Stomach (tissue), 9 donors: ENCODE results near the gene WFDC2. TPM values are rescaled to one million over a fixed set of nuclear protein-coding genes. Genes with fewer than 3 reads are reported as not detected.

ENCODE experiments used
- DNase-seq, 2 donors: peaks; one replicate each; pipeline versions ENCODE4 v3.0.0 to v3.0.0-alpha.2; 2013 to 2019
- H3K27ac ChIP-seq, 5 donors: fragments of 200-600 bp in 4 of 5; sonication (generic) in 4 of 5; one replicate each; pipeline ENCODE4 v1.5.1; 2013 to 2019; ENCODE audit warnings: mild to moderate bottlenecking in 1 of 5, moderate library complexity in 1 of 5
- H3K27me3 ChIP-seq, 3 donors: fragments of 200-600 bp; sonication (generic); one replicate each; pipeline ENCODE4 v1.5.1; 2017 to 2019; ENCODE audit warnings: mixed run types in 1 of 3
- H3K36me3 ChIP-seq, 4 donors: fragments of 200-600 bp; sonication (generic); 1 replicate in 3 of 4; 2 replicates in 1 of 4; pipeline ENCODE4 v1.5.1; 2016 to 2019
- H3K4me1 ChIP-seq, 4 donors: fragments of 200-600 bp; sonication (generic); one replicate each; pipeline ENCODE4 v1.5.1; 2016 to 2019
- H3K4me3 ChIP-seq, 4 donors: fragments of 200-600 bp; sonication (generic) in 3 of 4; one replicate each; pipeline ENCODE4 v1.5.1; 2016 to 2019; ENCODE audit warnings: mild to moderate bottlenecking in 1 of 4
- H3K9me3 ChIP-seq, 4 donors: fragments of 200-600 bp; sonication (generic); one replicate each; pipeline ENCODE4 v1.5.1; 2016 to 2019
- CTCF ChIP-seq, 7 experiments: fragments of 450-650 bp in 4 of 7; fragments of 200-600 bp in 3 of 7; sonication (generic) in 3 of 7; IDR thresholded peaks; one replicate each; pipeline ENCODE4 v1.5.1; 2016 to 2019; ENCODE audit warnings: antibody characterized with exemption in 7 of 7, control low read depth in 2 of 7, mild to moderate bottlenecking in 1 of 7
- EP300 ChIP-seq: sonication (generic); formaldehyde crosslinking; IDR thresholded peaks from one replicate; pipeline ENCODE4 v1.6.1; 2017; ENCODE audit warnings: antibody characterized with exemption
- POLR2A ChIP-seq, 4 donors: fragments of 450-650 bp; IDR thresholded peaks; one replicate each; pipeline ENCODE4 v1.6.1; 2016; ENCODE audit warnings: antibody characterized with exemption in 4 of 4, control low read depth in 2 of 4, mild to moderate bottlenecking in 1 of 4, moderate library complexity in 1 of 4
- POLR2AphosphoS5 ChIP-seq, 3 donors: sonication (generic); formaldehyde crosslinking; IDR thresholded peaks; one replicate each; pipeline ENCODE4 v1.6.1; 2016; ENCODE audit warnings: antibody characterized with exemption in 3 of 3
- WGBS, 5 donors: extraction: QIAGEN DNeasy Blood & Tissue Kit in 3 of 5; methylation state at CpG; one replicate each; pipeline versions ENCODE4 v1.1.5 to v1.1.7; 2013 to 2018; 5-methylcytosine and 5-hydroxymethylcytosine counted together
- intact Hi-C: fragments of 100-400 bp; cut with DNase I; formaldehyde crosslinking; loops from one replicate; pipeline ENCODE4 v1.15.1; 2023; ENCODE audit warnings: low total_unique reads
- polyA plus RNA-seq, 3 donors: library from polyadenylated mRNA; stranded (reverse); fragments of 200-250 nt; gene quantifications; one replicate each; pipeline ENCODE4 v1.2.3, GENCODE V29; 2013
- total RNA-seq, 5 donors: library from RNA; depleted of rRNA; stranded (reverse); fragments of >200 nt; gene quantifications; one replicate each; pipeline versions ENCODE4 v1.1.0 to v1.2.3, GENCODE V29; 2014 to 2016
- donor health status: healthy with polysubstance abuse.
- donor health status: Bipolar disorder and iron deficiency.
- donor health status: healthy.

The WFDC2 gene
- total and polyA plus RNA-seq, 8 donors = 2.2 to 82.8 (median 49.0) TPM; not detected in 1

- no peaks in the 10 kb centered on the region for H3K36me3 ChIP-seq
- H3K4me1 ChIP-seq = no peaks in the 10 kb centered on the region
- H3K4me3 ChIP-seq = no peak overlapping the region
- intact Hi-C loops = no loop called here
- WGBS, 5 donors = 75 to 84% (median 82%) methylated on average over 5 of the region's 5 CpGs
- H3K27me3 ChIP-seq = peaks cover 0 to 4% (median 0%) of the 10 kb centered on the region in 3 donors
- DNase-seq = no peak
- no peak overlapping the region for H3K27ac ChIP-seq
- no peak for TF ChIP-seq EP300
- no peak for TF ChIP-seq CTCF (IDR thresholded peaks at IDR 0.05)
- no peak for TF ChIP-seq POLR2A (IDR thresholded peaks at IDR 0.05)
- TF ChIP-seq POLR2AphosphoS5 (IDR thresholded peaks at IDR 0.05) = no peak
- H3K9me3 ChIP-seq = no peaks in the 10 kb centered on the region
Observed at GRCh38 chr20:45510242-45510862, 40.8 kb downstream of the WFDC2 start.

- 51 to 73% (median 60%) methylated on average over 5 of the region's 5 CpGs for WGBS, 5 donors
- Histone ChIP-seq H3K4me3 (no peak within 1 kb of the TSS), H3K36me3 (no peaks in the 10 kb centered on the region), H3K4me1 (peaks cover 0 to 4% (median 0%) of the 10 kb centered on the region in 4 donors), H3K27me3 (peaks cover 0 to 4% (median 0%) of the 10 kb centered on the region in 3 donors), H3K9me3 (no peaks in the 10 kb centered on the region), H3K27ac (no peak within 1 kb of the TSS)
- no peak for TF ChIP-seq POLR2A (IDR thresholded peaks at IDR 0.05)
- no peak for TF ChIP-seq EP300
- TF ChIP-seq POLR2AphosphoS5 (IDR thresholded peaks at IDR 0.05) = no peak
- TF ChIP-seq CTCF (IDR thresholded peaks at IDR 0.05) = no peak
- DNase-seq = peak in 1 of 2 donors; percentile 29
- intact Hi-C loops = no loop called here
Observed at GRCh38 chr20:45515147-45515913, 45.8 kb downstream of the WFDC2 start, which contains the start of gene SPINT3. TSS of gene SPINT3 (minus strand) at chr20:45515622. CDS start at chr20:45515608, 14 bp downstream.

DNA sequence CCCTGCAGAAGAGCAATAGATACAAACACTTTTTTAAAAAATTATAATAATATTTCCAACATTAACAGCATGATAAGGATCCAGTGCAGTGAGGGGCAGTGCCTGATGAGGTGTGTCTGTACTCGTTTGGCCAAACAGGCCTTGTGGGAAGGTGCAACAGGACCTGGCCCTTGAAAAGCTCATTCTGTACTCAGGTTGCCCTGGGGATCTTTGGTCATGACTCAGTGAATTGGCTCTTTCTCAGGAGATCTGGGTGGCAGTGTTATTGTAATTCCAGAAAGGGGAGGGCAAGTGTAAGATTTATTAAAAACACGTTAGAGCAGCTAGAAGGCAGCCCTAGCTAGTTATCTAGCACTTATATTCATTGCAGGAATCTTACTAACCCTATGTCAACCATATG, 48.7 kb downstream of the WFDC2 start:
- WGBS, 5 donors = 27 to 44% (median 38%) methylated on average over 2 of the region's 2 CpGs
- DNase-seq = no peak
- H3K4me3 ChIP-seq = no peak overlapping the region
- no peaks in the 10 kb centered on the region for H3K36me3 ChIP-seq
- no peak overlapping the region for H3K27ac ChIP-seq
- H3K9me3 ChIP-seq = no peaks in the 10 kb centered on the region
- no peak for TF ChIP-seq POLR2AphosphoS5 (IDR thresholded peaks at IDR 0.05)
- no peak for TF ChIP-seq POLR2A (IDR thresholded peaks at IDR 0.05)
- no peak for TF ChIP-seq EP300
- no peak for TF ChIP-seq CTCF (IDR thresholded peaks at IDR 0.05)
- peaks cover 0 to 4% (median 0%) of the 10 kb centered on the region in 4 donors for H3K4me1 ChIP-seq
- peaks cover 0 to 7% (median 0%) of the 10 kb centered on the region in 3 donors for H3K27me3 ChIP-seq
- intact Hi-C loops = no loop called here

- intact Hi-C loops = no loop called here
- Histone ChIP-seq H3K4me1 (no peaks in the 10 kb centered on the region), H3K4me3 (no peak overlapping the region), H3K27ac (no peak overlapping the region), H3K27me3 (peaks cover 0 to 33% (median 7%) of the 10 kb centered on the region in 3 donors), H3K36me3 (no peaks in the 10 kb centered on the region), H3K9me3 (no peaks in the 10 kb centered on the region)
- no peak for TF ChIP-seq CTCF (IDR thresholded peaks at IDR 0.05)
- TF ChIP-seq POLR2A (IDR thresholded peaks at IDR 0.05) = no peak
- no peak for TF ChIP-seq POLR2AphosphoS5 (IDR thresholded peaks at IDR 0.05)
- no peak for TF ChIP-seq EP300
- WGBS, 5 donors = 70 to 81% (median 74%) methylated on average over 1 of the region's 1 CpG
- no peak for DNase-seq
Observed at GRCh38 chr20:45523821-45524220, 54.3 kb downstream of the WFDC2 start.
